BJ (cell line): ENCODE data around the gene P2RY11. TPM values are rescaled to one million over a fixed set of nuclear protein-coding genes. Genes with fewer than 3 reads are reported as not detected.

Source experiments
- CTCF ChIA-PET: fragments of 350-600 bp; formaldehyde crosslinking; extraction: SDS; loops from one replicate; lab custom pipeline; 2021; ENCODE audit warnings: antibody characterized with exemption, inconsistent platforms; lab: Yijun Ruan, JAX
- POLR2A ChIA-PET: fragments of 300-600 bp; sonication (Branson Sonifier 250); formaldehyde crosslinking; extraction: SDS; loops from one replicate; lab custom pipeline; 2021; ENCODE audit warnings: antibody characterized with exemption; lab: Charles Lee
- DNase-seq: peaks from one replicate; pipeline ENCODE4 v3.0.0-alpha.2; 2011; ENCODE audit warnings: low read depth
- H3K27me3 ChIP-seq: 2 replicates; pipeline ENCODE4 v1.6.0; 2011; ENCODE audit warnings: low read length; ENCODE audit not compliant: control insufficient read depth, insufficient read depth
- H3K36me3 ChIP-seq: 2 replicates; pipeline ENCODE4 v1.5.1; 2011; ENCODE audit warnings: low read length; ENCODE audit not compliant: control insufficient read depth, insufficient read depth
- H3K4me3 ChIP-seq: 2 replicates; pipeline ENCODE4 v1.5.1; 2011; ENCODE audit warnings: low read depth, mild to moderate bottlenecking, control low read depth, low read length
- CTCF ChIP-seq: IDR thresholded peaks from 2 replicates; pipeline ENCODE4 v1.5.1; 2011; ENCODE audit warnings: low read depth, mild to moderate bottlenecking, control low read depth, inconsistent platforms, low read length, moderate library complexity; ENCODE audit not compliant: insufficient read depth
- polyA plus RNA-seq: library from polyadenylated mRNA; depleted of rRNA; stranded (reverse); fragments of >200 nt; gene quantifications from 2 replicates; pipeline ENCODE4 v1.2.3, GENCODE V29; 2011

P2RY11 gene
- polyA plus RNA-seq, 1 experiment, result 2.4 TPM

- DNase-seq, result no peak
- TF ChIP-seq CTCF, result no peak
Observed at GRCh38 chr19:10115392-10116084, 4.0 kb downstream of the P2RY11 start.

GRCh38 chr19:10116085-10116865 lies 4.8 kb downstream of the P2RY11 start:
- Histone ChIP-seq H3K4me3 (no peak overlapping the region), H3K27me3 (no peaks in the 10 kb centered on the region), H3K36me3 (peaks cover 32% of the 10 kb centered on the region)
- ChIA-PET CTCF (interaction anchor here (1.5 to 2.7 kb wide), 3 partner anchors 134 to 186 kb away, joined by 6 to 7 read pairs (median 6); no protein-coding TSS in a partner anchor), POLR2A (no interaction called here)
- no peak for TF ChIP-seq CTCF
- DNase-seq, result no peak

More at GRCh38 chr19:10115392-10116084, 4.0 kb downstream of the P2RY11 start:
- Histone ChIP-seq H3K4me3 (no peak overlapping the region), H3K27me3 (no peaks in the 10 kb centered on the region), H3K36me3 (peaks cover 37% of the 10 kb centered on the region)
- POLR2A ChIA-PET, result interaction anchor here (0.6 kb wide), 1 partner anchor 61 kb away, joined by 5 read pairs; no protein-coding TSS in a partner anchor
- CTCF ChIA-PET, result interaction anchor here (1.1 to 2.7 kb wide), 3 partner anchors 9 to 185 kb away, joined by 4 to 7 read pairs (median 6); partner anchors contain the start of gene PPAN

- CTCF ChIA-PET, result interaction anchor here (1.5 to 1.8 kb wide), 2 partner anchors 18 to 133 kb away, joined by 4 to 6 read pairs; no protein-coding TSS in a partner anchor
- TF ChIP-seq CTCF, result no peak
- POLR2A ChIA-PET, result no interaction called here
- no peak for DNase-seq
- H3K27me3 ChIP-seq, result no peaks in the 10 kb centered on the region
- H3K4me3 ChIP-seq, result no peak overlapping the region
- peaks cover 29% of the 10 kb centered on the region for H3K36me3 ChIP-seq
Observed at GRCh38 chr19:10116866-10117616, 5.5 kb downstream of the P2RY11 start.

- TF ChIP-seq CTCF, result no peak
- Histone ChIP-seq H3K36me3 (peaks cover 29% of the 10 kb centered on the region), H3K27me3 (no peaks in the 10 kb centered on the region), H3K4me3 (peak overlapping the region; percentile 88)
- POLR2A ChIA-PET, result no interaction called here
- CTCF ChIA-PET, result interaction anchor here (0.9 to 1.3 kb wide), 3 partner anchors 13 to 131 kb away, joined by 3 to 7 read pairs (median 6); no protein-coding TSS in a partner anchor
- no peak for DNase-seq
Observed at GRCh38 chr19:10118960-10119359, 7.5 kb downstream of the P2RY11 start.
